Effector CD8-positive, alpha-beta T cell (primary cell): ENCODE measurements around the gene PDX1.
A peak's percentile ranks its signal among the peaks of the same experiment; 100 is the strongest.

Source experiments
- DNase-seq: peaks from one replicate; lab custom pipeline; 2025; lab: John Stamatoyannopoulos, UW

Gene PDX1

GRCh38 chr13:27922883-27923612 lies 3.2 kb downstream of the PDX1 start:
- DNase-seq = no peak

DNA sequence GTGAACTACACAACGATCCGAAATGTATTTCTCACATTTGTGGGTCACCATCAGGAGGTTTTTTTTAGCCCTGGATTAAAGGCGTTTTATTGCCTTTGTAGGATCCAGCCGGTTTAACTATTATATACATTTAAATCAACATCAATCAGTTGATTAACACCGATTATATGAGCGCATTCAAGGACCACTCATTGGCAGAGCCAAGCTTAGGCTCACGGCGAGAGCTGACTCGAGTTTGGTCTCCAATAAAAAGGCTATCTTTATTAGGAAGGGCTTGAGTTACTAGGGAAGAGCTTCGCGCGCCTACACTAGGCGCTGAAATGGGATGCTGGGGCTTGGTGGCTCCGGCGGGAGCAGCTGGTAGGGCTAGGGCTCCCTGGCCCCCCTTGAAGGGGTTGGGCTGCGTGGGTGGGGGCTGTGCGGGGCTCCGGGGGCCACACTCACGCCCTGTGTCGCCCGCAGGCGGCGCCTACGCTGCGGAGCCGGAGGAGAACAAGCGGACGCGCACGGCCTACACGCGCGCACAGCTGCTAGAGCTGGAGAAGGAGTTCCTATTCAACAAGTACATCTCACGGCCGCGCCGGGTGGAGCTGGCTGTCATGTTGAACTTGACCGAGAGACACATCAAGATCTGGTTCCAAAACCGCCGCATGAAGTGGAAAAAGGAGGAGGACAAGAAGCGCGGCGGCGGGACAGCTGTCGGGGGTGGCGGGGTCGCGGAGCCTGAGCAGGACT lies 4.2 kb downstream of the PDX1 start:
- no peak for DNase-seq

- DNase-seq = no peak
Measured at GRCh38 chr13:27924529-27925141, 4.8 kb downstream of the PDX1 start.

GRCh38 chr13:27925220-27925991 lies 5.6 kb downstream of the PDX1 start:
- DNase-seq = no peak

DNA sequence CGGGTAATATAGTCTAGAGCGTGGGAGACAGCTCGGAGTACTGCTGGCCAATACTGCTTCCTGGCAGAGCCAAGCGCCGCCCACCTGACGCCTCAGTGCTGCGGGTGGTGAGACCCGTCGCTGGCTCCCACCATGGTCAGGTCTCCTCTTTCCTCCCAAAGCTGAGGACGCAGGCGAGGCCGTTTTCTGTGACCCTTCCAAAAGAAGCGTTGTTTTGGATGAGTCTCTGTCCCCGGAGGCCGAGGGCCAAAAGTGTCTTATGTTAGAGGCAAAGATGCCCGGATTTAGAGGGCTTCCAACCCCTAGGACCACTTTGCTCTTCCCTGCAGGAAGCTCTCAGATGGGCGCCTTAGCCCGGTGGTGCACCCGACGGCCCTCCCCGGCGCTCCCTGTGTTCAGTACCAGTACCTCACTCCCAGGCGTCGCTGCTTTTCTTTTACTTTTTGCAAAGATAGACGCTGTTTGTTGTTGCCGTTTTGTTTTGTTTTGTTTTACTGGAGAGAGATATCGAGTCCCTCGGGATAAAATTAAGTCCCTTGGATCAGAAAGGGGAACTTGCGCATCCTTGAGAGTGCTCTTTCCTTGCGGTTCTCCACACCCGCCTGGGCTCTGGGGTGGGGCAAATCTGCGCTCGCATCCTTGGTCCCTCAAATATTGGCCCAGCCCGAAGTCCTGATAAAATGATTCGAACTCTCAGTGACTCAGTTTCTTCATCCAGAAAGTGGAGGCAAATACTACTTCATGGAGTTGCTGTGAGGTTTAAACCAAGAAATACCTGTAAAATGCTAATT lies 7.0 kb downstream of the PDX1 start:
- no peak for DNase-seq

DNA sequence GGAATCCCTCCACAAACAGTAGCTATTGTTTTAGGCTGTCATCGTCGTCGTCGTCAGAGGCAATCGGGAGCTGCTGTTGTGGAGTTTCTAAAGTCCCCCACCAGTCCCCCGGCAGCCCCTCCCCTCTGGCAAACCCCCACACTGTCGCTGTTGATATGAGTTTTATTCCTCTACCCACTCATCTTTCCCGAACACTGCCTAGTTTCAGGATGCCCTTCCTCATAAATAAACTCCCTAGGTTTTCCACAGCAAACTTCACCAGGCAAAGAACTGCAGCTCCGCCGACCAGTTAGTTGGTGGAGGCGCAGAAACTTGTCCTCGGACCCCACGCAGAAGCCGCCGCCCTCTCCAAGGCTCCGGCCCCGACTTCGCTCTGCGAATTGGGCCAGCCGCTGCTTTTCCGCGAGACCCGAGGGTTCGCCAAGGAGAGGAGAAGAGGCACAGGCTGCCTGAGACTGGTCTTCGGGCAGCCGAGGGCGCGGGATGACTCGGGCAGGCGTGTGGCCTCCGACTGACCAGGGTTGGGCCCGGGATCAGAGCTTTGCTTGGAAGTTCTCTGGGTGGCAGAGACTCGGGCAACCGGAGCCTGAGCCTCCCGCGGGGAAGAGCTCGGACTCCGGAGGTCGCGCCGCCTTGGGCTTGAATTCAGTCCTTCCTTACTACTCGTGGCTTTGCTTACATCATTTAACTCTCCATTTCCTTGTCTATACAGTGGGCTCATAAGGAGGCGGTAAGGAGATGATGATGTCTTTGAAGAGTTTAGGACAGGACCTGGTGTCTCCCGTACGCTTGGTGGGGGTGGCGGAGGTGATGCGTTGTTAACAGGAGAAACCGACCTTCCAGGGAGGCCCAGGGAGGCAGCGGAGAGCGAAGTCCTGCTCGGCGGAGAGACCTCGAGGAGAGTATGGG lies 7.9 kb downstream of the PDX1 start:
- DNase-seq = no peak

GRCh38 chr13:27928353-27928804 lies 8.6 kb downstream of the PDX1 start:
- no peak for DNase-seq

GRCh38 chr13:27928805-27929753 lies 9.3 kb downstream of the PDX1 start:
- DNase-seq = no peak

DNA sequence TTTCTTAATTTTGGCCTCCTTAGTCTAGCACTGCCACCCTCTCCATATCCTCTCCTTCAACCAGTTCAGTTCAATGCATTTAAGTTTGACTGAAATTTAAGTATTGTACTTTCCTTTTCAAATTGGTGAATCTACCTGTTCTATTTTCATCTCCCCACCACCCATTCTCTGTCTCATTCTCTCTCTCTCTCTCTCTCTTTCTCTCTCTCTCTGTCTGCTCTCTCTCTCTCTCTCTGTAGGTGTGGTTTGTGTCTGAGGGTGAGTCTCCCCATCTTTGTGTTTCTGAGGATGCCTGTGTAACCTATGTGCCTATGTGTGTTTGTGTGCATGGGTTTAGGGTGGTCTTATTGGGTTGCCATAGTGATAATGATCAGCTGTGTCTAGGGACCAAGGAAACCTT lies 10.1 kb downstream of the PDX1 start:
- no peak for DNase-seq

DNA sequence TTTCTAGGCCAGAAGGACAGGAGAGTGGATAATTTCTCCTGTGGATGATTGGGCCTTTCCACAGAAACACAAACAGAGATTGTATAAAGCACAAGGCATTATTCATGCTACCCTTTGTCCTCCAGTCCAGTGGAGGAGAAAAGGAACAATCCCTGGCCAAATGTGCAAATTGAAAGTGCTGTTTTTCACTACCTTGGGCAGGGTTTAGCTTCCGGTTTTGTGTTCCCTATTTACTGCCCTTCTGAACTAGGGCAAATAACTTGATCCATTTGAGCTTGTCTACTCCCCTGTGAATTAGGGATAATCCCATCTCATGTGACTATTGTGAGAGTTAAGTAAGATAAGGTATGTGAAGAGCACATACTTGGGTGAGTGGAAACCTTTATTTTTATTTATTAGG lies 13.3 kb downstream of the PDX1 start:
- DNase-seq = no peak

DNA sequence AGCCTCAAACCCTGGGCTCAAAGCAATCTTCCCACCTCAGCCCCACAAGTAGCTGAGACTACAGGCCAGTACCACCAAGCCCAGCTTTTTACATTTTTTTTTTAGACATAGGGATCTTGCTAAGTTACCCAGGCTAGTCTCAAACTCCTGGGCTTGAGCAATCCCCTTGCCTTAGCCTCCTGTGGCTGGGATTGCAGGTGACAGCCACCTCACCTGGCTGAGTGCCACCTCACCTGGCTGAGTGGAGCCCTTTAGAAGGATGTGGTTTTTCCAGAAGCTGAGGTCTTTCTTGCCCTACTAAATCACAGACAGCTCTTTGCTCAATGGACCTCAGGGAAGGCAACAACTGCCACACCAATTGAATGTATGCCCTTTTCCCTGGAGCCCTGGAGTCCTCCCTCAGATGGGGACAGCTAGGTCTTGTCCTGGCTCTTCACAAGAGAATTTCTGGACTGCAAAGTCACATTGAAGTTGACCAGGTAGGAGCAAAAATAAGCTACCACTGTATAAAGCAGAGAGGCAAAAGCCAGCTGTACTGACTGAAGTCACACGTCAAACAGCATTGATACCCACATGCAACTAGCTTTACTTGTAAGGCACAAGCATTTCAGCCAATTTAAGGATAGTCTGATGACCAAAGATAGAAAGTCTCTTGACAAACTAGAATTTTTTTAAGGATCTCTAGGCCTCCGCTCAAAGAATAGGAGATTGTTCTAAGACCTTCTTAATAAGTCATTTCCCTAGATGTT lies 14.0 kb downstream of the PDX1 start:
- no peak for DNase-seq

- DNase-seq = no peak
Measured at GRCh38 chr13:27942972-27943371, 23.2 kb downstream of the PDX1 start.

GRCh38 chr13:27952876-27953675 lies 33.3 kb downstream of the PDX1 start:
- no peak for DNase-seq

GRCh38 chr13:27953676-27954405 lies 34.0 kb downstream of the PDX1 start:
- DNase-seq = peak; percentile 19

DNA sequence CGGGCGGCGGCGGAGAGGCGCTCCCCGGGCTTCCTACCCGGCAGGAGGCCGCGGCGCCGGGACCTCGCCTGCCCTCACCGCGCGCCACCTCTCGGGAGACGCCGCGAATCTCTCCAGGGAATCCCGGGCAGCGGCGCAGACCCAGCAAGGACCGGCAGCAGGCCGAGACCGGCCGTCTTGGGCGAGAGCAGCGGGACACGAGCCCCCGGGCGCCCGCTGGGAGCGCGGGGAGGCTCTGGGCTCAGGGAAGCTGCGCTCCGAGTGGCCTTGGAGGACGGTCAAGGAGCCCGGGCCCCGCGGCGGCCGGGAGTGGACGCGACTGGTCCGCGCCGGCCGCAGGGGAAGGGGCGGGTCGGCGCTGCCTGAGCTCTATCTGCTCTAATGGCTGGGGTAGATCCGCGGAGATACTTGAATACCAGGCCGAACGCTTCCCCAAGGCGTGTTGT lies 34.6 kb downstream of the PDX1 start:
- DNase-seq = no peak

DNA sequence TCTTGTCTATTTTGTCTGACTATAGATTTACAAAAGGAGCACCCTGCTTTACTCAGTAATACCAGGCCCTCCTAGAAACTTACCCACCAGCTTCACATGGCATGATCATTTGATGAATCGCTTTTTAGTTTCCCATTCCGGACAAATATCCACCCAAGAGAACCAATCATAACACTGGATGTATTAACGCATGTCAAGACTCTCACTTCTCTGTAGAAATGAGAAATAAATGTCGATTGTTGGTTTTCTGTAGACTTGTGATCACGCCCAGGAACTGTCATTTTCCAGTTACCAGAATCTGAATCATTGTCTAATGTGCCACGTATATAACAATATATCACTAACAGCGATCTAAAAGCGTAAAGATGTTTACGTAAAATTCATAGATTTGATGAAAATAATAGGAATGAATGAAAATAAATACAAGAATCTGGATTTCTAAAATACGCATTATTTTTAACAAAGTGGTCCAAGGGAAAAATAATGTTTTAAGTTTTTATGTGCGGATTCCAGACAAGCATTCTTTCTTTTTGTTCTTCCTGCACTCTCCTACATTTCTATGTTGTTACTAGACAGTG lies 35.3 kb downstream of the PDX1 start:
- no peak for DNase-seq
